Dedifferentiated amniotic fluid mesenchymal stem cell (primary cell): ENCODE data around the gene CREB5.
A peak's percentile ranks its signal among the peaks of the same experiment; 100 is the strongest.
"Not testable (repeated sequence)": the region's sequence is repeated elsewhere in the genome, so short reads cannot be mapped to it uniquely, and the experiment has no call there.

ENCODE experiments used
- DNase-seq: peaks from one replicate; pipeline ENCODE4 v3.0.0-alpha.2; 2016; ENCODE audit errors: extremely low spot score

CREB5 gene

GRCh38 chr7:28579571-28579970 is 167.3 kb downstream of the CREB5 start:
- no peak for DNase-seq

DNA sequence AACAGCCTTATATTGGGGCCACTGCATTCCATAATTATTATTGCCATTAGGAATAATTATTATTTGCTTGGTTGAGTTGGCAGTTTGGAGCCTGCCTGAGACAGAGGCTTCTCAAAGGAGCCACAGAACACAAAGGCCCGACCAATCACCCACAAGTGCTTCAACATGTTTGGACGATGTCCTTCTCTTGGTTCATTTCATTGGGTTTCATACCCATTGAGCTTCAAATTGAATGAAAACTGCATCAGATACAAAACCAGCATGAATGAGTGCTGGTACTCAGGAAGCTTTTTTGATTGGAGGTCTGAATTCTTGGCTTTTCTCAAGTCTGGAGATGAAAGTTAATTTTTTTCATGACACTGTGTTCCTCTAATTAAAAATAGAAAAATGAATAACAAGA is 168.3 kb downstream of the CREB5 start:
- DNase-seq = no peak

- DNase-seq = no peak
These were observed 169.0 kb downstream of the CREB5 start for GRCh38 chr7:28581351-28581750.

GRCh38 chr7:28582226-28582625 is 169.9 kb downstream of the CREB5 start:
- DNase-seq = no peak

DNA sequence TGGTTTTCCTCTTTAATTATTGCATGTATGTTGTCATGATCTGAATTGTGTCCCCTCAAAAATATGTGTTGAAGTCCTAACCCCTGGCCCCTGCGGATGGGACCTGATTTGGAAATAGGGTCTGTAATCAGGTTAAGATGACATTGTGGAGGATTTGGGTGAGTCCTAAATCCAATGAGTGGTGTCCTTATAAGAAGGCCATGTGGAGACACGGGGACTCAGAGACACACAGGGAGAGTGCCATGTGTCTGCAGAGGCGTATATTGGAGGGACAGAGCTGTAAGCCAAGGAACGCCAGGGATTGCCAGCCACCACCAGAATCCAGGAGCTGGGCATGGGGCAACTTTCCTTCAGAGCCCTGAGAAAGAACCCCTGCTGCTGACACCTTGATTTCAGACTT is 171.9 kb downstream of the CREB5 start:
- DNase-seq = no peak

- DNase-seq = no peak
These were observed 174.4 kb downstream of the CREB5 start for GRCh38 chr7:28586736-28587135.

- no peak for DNase-seq
These were observed 174.9 kb downstream of the CREB5 start for GRCh38 chr7:28587211-28587610.

DNA sequence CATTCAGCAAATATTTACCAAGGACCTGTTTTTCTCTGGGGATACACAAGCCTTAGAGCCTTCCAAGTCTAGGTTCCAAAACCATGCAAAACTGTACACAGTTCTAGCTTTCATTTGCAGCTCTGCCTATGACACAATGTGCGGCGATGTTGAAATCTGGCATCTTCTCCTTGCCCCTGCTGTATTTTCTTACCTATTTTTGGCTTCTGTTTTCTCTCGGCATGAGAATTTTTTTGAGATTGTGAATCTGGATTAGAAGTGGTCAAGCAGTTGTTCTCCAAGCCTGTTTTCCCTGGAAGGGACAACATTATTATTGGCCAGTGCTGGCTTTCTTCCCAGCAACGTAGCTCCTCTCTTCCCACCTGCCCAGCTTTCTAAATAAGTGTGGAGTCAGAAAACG is 176.3 kb downstream of the CREB5 start:
- DNase-seq = no peak

GRCh38 chr7:28591041-28591674 is 178.8 kb downstream of the CREB5 start:
- DNase-seq = no peak

GRCh38 chr7:28591725-28592349 is 179.5 kb downstream of the CREB5 start:
- DNase-seq = no peak

DNA sequence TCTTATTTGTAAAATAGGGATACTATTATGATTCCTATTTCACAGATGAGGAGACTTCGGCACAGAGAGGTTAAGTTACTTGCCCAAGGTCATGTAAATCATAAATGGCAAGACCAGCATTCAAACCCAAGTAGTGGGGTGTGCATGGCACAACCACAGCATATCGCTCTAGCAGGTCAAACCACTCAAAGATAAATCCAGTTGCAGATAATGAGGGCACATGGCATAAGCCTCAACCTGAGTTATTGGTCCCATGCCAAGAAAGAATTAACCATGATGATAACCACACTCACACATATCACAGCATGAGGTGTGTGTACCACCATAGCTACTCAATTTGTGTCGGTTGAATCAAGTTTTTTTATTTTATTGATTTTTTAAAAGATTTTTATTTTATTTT is 180.5 kb downstream of the CREB5 start:
- no peak for DNase-seq

DNA sequence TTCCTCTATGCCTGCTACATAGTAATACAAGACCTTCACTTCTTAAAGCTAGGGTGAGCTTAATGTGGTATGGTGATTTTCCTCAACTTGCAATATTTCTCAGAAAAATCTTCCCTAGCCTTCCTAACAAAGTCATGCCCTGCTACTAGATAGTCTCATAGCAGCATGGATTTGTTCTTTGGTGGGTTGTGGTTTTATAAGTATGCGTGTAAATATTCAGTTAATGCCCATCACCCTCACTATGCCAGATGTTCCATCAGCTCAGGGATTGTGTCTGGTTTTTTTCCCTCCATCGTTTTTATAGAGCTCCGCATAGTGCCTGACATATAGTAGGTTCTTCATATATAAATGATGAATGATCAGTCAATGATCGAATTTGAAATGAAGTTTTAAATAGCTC is 182.8 kb downstream of the CREB5 start:
- DNase-seq = no peak

- DNase-seq = no peak
These were observed 183.5 kb downstream of the CREB5 start for GRCh38 chr7:28595801-28596200.

DNA sequence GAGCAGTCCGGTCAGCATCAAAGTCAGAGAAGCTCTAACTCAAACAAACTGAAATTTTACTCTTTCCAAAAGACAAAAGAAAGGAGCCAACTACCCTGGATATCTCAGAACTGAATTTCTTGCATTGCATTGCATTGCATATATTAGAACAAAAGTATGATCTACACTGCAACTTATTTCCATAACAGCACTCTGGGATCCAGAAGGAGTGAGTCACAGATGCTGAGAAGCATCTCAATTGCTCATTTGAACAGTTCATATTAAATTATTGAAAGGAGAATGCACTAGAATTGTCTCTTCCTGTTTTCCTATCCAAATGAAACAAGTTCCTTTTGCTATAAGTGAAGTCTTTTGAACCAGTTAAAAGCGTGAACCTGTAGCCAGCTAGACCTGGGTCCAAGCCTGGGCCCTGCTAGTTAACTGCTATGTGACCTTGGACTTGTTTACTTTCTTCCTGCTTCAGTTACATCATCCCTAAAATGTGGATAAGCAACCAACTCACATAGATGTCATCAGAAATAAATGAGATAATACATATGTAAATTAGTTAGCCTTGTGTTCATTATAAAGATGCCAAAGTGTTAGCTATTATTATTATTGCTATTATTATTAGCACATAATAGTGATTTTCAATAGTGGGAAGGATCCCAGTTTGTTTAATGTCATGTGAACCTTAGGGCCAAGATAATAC is 184.1 kb downstream of the CREB5 start:
- DNase-seq = peak; percentile 86

DNA sequence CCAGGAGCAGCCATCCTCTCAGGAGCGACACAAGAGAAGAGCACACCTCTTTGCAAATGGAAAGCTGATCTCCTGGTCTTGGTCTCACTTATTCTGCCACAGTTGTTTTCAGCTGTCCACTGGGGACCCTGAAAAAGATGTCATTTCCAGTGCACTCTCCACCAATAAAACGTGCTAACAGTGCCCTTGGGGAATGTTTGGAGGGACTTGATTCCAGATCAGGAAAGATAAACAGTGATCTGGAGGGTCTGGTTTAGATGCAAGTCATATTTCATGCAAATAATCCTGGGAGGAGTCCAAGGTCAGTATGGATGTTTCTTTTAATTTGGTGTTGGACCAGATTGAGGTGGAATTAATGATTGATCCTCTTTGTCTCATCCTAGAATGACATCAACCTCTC is 185.0 kb downstream of the CREB5 start:
- DNase-seq = no peak

DNA sequence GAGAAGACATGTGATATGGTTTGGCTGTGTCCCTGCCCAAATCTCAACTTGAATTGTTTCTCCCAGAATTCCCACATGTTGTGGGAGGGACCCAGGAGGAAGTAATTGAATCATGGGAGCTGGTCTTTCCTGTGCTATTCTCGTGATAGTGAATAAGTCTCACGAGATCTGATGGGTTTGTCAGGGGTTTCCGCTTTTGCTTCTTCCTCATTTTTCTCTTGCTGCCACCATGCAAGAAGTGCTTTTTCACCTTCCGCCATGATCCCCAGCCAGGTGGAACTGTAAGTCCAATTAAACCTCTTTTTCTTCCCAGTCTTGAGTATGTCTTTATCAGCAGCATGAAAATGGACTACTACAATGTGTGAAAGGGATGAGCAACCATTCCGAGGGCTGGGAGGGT is 185.7 kb downstream of the CREB5 start:
- DNase-seq = not testable (repeated sequence)

DNA sequence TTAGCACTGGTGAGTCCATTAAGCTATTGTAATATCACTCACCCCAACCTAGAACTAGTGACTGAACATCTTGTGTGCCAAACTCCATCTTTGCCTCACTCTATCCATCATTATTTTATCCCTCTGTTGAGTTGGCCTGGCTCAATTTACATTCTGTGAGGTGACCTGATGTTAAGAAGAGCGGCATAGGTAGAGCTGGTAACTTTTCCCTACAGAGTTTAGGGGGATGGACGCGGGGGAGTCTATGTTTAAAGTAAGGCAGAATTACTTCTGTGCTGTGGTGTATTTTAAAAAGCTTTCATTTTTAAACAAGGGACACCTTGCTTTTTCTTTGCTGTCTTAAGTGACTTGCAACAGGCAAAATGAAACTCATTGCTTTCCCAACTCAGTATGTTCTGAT is 186.3 kb downstream of the CREB5 start:
- DNase-seq = no peak

DNA sequence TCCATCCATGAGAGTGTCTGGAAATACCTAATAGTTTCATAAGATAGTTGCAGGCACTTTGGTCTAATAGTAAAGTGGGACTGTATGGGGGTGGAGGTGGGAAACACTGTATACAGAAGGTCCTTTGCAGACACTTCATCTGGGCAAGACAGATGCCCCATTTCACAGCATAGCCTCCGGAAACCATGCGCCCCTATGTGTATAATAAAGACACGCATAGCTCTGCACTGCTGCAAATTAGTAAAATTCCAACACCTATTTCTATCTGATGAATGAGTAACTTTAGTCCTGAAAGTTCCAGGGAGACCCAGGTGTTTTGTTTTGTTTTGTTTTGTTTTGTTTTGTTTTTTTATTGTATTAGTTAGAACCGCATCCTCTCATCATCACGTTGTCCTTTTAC is 187.1 kb downstream of the CREB5 start:
- no peak for DNase-seq

GRCh38 chr7:28602282-28602681 is 190.0 kb downstream of the CREB5 start:
- no peak for DNase-seq

GRCh38 chr7:28605427-28606085 is 193.2 kb downstream of the CREB5 start:
- no peak for DNase-seq

- DNase-seq = no peak
These were observed 194.1 kb downstream of the CREB5 start for GRCh38 chr7:28606421-28606820.

DNA sequence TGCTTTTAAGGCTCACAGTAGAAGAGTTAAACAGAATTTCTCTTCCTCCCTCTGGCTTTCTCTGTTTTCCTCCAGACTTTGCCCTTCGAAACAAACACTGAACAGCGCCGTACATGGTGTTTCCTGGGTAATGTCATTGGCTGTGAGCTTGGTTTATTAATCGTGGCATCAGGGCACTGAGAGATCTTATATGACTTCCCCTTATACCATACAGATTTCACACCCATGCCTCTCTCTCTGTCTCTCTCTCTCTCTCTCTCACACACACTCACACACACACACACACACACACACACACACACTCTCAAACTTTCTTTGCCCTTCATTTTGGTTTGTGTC is 195.5 kb downstream of the CREB5 start:
- DNase-seq = no peak

DNA sequence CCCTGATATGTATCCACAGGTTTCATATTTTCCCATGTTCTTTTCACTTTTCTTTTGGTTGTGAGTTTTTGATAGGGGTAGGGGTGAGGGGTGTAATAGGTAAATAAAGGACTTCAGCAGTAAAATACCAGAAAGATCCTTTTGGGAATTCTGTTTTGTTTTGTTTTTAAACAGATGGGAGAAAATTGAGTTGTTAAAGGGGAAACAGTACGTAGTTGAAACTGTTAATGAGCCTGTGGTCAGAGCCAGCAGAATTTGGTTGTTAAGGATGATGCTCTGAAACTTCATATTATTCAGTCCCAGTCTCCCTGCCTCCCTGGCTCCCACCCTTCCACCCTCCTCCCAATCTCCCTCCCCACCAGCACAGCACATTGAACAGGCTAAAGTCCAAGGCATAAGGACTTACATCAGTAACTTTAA is 195.9 kb downstream of the CREB5 start:
- DNase-seq = no peak
